HG03439 (cell line): ENCODE data around the gene NPIPB6.
"Not testable (repeated sequence)": the region's sequence is repeated elsewhere in the genome, so short reads cannot be mapped to it uniquely, and the experiment has no call there.

Source experiments
- ATAC-seq: cut with Tn5 transposase; IDR thresholded peaks from one replicate; pipeline ENCODE4 v1.9.1; 2021; ENCODE audit warnings: mild to moderate bottlenecking, moderate library complexity; ENCODE audit not compliant: unreplicated experiment

Gene NPIPB6

DNA sequence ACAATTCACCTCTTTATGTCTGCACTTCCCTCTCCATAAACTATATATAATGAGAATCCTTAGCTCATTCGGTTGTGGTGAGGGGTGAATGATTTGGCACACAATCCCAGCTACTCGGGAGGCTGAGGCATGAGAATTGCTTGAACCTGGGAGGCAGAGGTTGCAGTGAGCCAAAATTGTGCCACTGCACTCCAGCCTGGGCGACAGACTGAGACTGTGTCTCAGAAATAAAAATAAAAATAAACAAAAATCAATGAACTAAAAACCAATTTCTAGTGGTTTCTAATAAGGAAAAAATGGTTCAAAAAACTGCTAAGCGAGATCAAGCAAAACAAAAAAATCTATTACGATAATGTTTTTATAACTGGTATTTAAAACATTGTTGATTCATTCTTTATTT, at the start of gene NPIPB6:
TSS of gene NPIPB6 (minus strand) at position 101 of the 400 bp plus-strand sequence. CDS start 686 bp downstream, outside the sequence.
- not testable (repeated sequence) for ATAC-seq

DNA sequence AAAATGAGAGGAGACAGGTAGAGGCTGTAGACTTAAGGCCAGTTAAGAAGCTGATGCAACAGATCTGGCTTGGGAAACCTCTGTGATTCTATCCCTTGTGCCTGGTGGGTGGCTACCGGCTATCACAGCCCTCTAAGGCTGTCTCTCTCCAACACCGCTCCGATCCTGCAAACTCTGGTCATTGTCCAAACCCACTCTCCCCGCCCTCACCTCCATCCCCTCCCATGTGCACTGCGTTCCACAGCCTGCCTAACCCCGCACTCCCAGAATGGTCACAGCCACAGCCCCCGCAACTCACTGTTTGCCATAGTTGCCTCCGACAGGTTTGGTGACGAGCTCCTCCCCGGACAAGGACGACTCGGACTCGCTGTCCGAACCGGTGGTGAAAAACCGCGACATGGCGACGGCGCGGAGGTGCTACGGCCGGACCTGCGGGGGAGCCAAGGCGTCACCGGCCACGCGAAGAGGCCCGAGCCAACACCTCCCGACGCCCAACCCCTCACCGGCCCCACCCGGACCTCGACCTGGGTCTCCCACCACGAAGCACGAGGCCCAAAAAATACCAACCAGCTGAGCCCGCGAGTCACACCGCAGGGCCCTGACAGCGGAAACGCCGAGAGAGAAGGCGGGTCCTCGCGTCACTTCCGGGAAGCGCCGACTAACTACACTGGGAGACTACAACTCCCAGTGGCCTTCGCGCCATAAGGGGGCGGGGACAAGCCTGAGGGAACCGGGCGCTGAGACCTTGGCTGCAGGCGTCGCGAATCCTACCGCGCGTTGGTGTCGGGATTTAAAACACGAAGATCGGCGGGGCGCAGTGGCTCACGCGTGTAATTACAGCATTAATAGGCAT, 40.1 kb upstream of the NPIPB6 start, which contains the start of gene EIF3CL:
TSS of gene EIF3CL (minus strand) at position 622 of the 853 bp plus-strand sequence. CDS start at position 399, 223 bp downstream.
- peak; percentile 95 for ATAC-seq

DNA sequence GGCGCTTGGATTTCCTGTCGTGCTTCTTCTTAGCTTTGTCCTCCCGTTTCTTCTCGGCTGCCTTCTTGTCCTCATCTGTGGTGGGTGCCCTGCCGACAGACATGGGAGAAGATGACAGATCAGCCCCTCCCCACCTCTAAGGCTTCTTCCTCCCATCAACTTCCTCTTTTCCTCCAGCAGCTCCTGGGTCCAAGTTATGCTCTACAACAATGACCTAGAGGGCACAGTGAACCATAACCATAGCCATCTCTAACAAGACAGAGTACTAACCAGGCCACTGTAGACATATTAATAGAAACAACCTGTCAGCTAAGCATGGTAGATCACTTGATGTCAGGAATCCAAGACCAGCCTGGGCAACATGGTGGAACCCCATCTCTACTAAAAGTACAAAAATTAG, 28.7 kb upstream of the NPIPB6 start:
- not testable (repeated sequence) for ATAC-seq

DNA sequence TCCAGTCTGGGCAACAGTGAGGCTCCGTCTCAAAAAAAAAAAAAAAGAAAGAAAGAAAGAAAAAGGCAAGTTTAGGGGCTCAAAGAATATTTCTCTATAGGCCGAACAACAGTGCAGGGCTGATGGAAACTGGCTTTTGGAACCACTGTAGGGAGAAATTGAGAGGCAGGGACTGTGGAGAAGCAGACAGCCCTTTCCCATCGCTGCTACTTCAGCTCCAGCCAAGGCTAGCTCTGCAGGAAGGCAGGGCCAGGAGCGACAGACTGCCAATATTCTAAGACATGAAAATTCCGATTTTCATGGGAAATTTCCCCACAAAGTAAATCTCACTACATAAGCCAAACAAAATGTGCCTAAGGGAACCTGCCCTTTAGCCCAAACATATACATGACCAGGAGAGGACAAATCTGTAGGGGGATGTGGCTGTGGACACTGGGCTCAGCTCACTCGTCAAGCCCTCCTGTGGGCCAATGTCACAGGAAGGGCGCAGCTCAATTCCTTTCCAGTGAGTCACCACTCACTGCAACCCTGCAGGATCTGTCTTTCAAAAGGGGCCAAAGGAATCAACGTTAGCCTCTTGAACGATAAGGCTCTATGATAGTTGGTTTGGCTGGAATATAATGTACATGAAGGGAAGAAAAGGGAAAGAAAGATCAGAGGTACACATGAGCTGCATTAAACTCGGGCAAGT, 19.0 kb upstream of the NPIPB6 start:
- ATAC-seq, result not testable (repeated sequence)

DNA sequence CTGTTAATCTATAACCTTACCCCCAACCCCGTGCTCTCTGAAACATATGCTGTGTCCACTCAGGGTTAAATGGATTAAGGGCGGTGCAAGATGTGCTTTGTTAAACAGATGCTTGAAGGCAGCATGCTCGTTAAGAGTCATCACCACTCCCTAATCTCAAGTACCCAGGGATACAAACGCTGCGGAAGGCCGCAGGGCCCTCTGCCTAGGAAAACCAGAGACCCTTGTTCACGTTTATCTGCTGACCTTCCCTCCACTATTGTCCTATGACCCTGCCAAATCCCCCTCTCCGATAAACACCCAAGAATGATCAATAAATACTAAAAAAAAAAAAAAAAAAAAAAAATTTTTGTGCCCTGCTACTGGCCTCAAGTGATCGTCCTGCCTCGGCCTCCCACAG, 14.5 kb upstream of the NPIPB6 start:
- ATAC-seq, result not testable (repeated sequence)

DNA sequence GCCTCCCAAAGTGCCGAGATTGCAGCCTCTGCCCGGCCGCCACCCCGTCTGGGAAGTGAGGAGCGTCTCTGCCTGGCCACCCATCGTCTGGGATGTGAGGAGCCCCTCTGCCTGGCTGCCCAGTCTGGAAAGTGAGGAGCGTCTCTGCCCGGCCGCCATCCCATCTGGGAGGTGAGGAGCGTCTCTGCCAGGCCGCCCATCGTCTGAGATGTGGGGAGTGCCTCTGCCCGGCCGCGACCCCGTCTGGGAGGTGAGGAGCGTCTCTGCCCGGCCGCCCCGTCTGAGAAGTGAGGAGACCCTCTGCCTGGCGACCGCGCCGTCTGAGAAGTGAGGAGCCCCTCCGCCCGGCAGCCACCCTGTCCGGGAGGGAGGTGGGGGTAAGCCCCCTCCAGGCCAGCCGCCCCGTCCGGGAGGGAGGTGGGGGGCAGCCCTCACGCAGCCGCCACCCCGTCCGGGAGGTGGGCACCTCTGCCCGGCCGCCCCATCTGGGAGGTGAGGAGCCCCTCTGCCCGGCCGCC, 13.9 kb upstream of the NPIPB6 start:
- ATAC-seq, result not testable (repeated sequence)

DNA sequence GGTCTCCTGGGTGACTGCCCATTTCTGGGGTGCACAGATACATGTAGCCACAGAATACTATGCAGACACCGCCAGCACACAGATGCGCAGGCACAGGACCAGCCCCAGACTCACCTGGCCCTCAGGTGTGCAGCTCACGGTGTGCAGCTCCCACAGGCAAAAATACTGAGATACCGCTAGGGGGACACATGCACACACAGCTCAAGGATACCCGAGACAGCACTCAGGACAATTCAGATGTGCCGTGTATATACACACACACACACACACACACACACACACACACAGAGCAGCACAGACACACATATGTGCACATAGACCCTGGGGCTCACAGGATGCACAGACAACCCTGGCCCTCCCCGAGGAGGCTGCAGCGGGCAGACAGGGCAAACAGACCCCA, 11.8 kb upstream of the NPIPB6 start:
- not testable (repeated sequence) for ATAC-seq

DNA sequence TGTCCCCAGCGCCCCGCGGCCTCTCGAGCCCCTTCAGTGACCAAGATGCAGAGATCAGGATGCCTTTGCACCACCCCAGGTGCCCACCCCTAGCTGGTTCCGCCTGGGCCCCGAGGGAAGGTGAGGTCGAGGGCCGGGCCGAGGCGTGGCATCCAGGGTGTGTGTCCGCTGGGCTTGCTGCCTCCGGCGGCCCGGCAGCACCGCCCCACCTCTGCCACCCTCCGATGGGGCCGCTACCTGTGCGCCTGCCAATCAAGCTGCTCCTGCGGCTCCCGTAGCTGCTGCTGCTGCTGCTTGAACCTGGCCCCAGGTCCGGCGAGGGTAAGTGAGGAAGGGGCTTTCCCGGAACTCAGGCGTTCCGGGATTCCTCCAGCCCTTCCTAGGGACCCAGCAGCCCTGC, 11.0 kb upstream of the NPIPB6 start:
- ATAC-seq, result not testable (repeated sequence)

DNA sequence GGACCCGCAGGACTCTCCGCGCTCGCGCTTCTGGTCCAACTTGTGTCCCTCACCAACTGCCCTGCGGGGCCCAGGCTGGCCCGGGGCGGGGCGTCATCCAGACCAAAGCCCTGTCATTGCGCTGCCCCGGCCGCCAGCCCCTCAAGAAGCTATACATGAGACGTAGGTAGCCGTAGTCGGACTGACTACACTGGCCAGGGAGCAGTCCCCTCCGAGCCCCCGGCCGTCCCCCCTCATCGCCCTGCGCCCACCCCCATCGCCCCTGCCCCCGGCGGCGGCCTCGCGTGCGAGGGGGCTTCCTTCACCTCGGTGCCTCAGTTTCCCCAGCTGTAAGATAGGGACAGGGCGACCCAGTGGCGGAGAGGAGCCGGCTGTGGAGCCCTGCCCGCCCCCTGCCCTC, 4.6 kb upstream of the NPIPB6 start:
- ATAC-seq, result not testable (repeated sequence)

DNA sequence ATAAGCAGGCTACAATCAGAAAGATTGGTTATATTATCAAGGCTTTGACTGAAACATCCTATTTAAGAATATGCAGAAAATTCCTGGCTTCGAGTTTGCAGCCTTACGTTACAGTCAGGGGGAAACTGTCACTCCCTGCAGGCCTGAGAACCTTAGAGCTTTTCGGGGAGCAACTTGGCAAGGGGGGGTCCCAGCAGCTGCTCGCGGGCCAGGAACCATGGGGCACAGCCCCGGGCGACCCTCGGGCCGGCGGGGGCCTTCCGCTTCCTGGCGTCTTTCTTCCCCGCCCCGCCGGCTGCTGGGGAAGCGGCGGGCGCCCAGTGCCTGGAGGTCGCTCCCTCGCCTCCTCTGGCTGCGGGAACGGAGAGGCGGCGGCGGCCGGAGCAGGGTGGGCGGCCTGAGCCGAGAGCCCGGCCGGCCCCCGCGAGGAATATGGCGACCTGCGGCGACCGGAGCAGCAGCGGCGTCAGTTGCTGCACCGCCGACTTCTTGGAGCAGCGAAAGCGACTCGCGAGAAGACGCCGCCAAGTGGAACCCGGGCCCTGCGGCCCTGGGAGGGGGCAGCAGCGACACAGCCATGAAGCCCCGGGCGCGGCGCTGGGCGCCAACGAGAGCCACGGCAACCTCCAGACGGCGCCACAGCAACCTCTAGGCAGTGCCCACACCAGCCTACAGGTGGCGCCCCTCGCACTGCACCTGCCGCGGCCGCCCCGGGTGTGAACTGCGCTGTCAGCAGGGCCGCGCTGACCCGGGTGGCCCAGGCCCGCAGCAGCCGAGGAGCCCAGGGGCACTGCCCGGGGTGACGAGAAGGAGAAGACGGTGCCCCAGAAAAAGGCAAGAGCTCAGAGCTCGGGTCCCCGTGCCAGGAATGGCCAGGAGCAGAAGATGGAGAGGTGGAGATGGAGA, 1.2 kb upstream of the NPIPB6 start:
- peak; percentile 92 for ATAC-seq

DNA sequence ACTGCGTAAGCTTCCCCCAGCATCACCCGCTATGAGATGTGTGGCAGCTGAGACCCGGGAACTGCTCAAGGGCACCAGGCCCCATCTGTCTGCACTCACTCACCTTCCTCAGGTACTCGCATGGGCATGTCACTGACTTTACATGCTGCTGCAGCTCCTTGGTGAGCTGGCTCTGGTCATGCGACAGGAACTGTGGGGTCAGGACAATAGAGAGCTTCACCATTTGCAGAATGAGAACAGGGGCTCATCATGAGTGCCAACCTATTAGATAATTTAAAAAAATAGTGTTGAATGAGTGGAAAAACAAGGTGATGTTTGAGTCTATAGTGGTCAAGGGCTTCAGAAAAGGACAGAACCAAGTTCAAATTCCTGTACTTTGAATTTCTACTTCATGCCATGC, 708 bp downstream of the NPIPB6 start:
- ATAC-seq, result not testable (repeated sequence)

DNA sequence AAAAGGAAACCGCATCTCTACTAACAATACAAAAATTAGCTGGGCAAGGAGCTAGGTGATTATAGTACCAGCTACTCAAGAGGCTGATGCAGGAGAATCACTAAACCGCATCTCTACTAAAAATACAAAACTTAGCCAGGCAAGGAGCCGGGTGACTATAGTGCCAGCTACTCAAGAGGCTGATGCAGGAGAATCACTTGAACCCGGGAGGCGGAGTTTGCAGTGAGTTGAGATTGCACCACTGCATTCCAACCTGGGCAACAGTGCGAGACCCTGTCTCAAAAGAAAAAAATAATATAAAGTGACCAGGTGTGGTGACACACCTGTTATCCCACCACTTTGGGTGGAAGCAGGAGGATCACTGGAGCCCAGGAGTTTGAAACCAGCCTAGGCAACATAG, 25.1 kb downstream of the NPIPB6 start:
- not testable (repeated sequence) for ATAC-seq

DNA sequence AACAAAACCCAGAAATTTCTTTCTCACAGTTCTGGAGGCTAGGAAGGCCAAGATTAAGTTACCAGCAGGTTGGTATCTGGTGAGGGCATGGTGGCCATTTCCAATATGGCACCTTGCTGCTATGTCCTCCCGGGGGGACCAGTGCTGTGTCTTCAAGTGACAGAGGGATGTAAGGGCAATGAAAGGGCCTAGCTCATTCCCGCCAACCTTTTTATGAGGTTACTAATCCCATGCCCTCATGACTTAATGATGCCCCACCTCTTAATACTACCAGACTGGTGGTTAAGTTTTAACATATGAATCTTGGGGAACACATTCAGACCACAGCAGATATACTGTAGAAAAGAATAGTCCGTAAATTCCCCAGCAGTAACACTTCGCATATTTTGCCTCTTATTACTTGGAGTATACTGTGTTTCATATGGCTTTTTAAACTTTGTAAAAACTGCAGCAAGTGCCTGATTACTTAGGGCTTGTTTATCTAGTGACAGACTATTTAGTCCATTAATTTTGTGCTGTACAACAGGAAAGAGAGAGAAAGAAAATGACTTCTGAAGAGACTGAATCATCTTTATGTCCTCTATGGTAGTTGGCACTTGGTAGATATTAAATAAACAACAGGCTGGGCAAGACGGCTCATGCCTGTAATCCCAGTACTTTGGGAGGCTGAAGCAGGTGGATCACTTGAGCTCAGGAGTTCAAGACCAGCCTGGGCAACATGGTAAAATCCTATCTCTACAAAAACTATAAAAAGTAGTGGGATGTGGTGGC, 26.2 kb downstream of the NPIPB6 start:
- not testable (repeated sequence) for ATAC-seq

DNA sequence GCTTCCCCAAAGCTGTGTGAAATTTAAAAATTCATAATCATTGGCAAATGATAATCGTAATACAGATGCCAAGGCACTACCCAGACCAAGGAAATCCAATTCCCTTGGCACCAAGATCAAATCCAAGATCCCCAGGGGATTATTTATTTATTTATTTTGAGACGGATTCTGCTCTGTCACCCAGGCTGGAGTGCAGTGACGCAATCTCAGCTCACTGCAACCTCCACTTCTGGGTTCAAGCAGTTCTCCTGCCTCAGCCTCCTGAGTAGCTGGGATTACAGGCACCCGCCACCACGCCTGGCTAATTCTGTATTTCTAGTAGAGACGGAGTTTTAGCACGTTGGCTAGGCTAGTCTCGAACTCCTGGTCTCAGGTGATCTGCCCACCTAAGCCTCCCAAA, 27.6 kb downstream of the NPIPB6 start:
- not testable (repeated sequence) for ATAC-seq

DNA sequence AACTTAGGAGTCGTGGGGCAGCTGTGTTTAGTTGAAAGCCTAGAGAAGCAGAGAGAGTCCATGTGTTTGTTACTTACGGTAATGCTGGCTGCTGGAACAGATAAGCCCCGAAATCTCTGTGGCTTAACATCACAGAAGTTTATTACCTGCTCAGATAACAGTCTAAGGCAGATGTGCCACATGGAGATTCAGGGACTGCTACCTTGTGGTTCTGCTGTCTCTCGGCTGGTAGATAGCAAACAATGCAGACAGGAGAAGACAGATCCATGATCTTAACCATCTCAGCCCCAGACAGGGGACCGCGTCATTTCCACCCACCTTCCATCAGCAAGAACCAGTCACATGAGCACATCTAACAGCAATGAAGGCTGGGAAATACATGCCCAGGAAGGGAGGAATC, 30.7 kb downstream of the NPIPB6 start:
- not testable (repeated sequence) for ATAC-seq

DNA sequence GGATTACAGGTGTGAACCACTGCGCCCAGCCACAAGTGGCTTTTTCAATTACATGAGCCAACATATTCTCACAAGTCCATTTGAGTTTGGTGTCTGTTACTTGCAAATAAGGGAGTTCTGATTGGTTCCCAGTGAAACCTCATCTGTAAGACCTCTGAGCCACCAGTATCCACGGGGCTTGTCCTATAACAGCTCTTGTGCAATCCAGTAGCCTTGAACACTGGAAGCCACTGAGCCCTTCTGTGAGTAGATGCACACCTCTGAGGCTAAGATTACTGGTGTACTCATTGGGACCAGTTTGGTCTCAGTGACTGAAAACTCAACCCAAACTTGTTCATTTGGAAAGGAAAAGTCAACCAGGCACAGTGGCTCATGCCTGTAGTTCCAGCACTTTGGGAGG, 32.3 kb downstream of the NPIPB6 start:
- not testable (repeated sequence) for ATAC-seq

DNA sequence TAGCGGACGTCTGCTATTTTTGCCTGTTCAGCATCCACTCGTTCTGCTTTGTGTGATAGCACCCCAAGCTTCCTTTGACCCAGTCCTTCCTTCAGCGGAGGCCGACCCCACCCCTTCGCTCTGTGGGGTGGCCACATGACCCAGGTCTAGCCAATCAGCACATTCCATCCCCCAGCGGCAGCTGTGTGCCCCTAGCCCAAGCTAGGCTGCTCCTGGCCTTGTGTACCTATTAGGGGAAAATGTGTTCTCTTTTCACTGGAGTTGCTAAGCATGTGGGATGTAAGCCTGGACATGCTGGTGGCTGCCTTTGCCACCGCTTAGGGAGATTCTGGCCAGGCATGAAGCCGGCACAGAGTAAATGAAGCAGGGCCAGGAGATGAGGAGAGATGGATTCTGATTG, 33.1 kb downstream of the NPIPB6 start:
- ATAC-seq, result not testable (repeated sequence)

DNA sequence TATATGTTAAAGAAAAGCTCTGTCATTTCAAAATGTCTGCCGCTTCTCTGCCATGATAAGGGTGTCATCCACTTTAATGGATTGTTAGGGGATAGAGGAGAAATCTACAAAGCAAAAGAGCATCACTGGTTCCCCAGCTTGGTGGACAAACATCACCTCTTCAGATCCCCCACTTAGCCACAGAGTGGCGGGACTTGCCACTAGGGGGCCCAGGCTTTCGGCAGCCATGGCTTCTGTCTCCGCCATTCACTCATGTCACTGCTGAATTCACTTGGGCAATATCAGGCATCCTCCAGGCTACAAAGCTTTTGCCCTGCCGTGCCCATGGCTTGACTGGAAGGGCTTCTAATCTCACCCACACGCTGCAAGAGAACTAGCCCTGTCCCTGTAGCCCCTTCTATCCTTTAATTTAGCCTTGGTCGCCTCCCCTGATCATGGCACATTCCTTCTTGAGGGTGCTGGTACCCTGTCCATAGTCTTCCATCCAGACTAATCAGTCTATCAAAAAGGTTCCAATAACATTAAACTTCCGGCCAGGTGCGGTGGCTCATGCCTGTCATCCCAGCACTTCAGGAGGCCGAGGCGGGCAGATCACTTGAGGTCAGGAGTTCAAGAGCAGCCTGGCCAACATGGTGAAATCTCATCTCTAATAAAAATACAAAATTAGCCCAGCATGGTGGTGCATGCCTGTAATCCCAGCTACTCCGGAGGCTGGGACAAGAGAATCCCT, 36.3 kb downstream of the NPIPB6 start:
- no peak for ATAC-seq

DNA sequence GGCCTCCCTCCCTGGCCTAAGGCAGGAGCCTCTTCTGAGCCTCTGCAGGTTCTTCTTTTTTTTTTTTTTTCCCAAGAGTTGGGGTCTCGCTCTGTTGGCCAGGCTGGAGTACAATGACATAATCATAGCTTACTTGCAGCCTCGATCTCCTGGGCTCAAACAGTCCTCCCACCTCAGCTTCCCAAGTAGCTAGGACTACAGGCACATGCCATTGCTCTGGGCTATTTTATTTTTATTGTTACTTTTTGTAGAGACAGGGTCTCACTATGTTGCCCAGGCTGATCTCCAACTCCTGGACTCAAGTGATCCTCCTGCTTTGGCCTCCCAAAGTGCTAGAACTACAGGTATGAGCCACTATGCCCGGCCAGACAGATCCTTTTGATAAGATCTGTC, 38.4 kb downstream of the NPIPB6 start:
- no peak for ATAC-seq
